Liver (tissue), 9 donors: ENCODE measurements around the gene RBM18. TPM values are rescaled to one million over a fixed set of nuclear protein-coding genes. Genes with fewer than 3 reads are reported as not detected.

Experiments used
- DNase-seq: peaks from one replicate; pipeline ENCODE4 v3.0.0-alpha.2; 2017; ENCODE audit warnings: low spot score
- H3K27ac ChIP-seq, 2 donors: one replicate each; pipeline ENCODE4 v1.7.0; 2013; ENCODE audit warnings: inconsistent platforms in 2 of 2, low read length in 2 of 2, control low read depth in 1 of 2, low read depth in 1 of 2, mild to moderate bottlenecking in 1 of 2
- H3K27me3 ChIP-seq, 4 donors: one replicate each; pipeline versions ENCODE4 v1.6.1 to v1.7.0; 2013; ENCODE audit warnings: low read length in 3 of 4, inconsistent platforms in 1 of 4, mild to moderate bottlenecking in 1 of 4, moderate library complexity in 1 of 4; ENCODE audit not compliant: control insufficient read depth in 4 of 4, insufficient read depth in 4 of 4
- H3K36me3 ChIP-seq, 4 donors: one replicate each; pipeline versions ENCODE4 v1.6.1 to v1.7.0; 2013; ENCODE audit warnings: low read length in 3 of 4, mild to moderate bottlenecking in 3 of 4, low read depth in 1 of 4, moderate library complexity in 1 of 4; ENCODE audit not compliant: control insufficient read depth in 4 of 4, insufficient read depth in 3 of 4
- H3K4me1 ChIP-seq, 4 donors: one replicate each; pipeline versions ENCODE4 v1.6.1 to v1.7.0; 2013; ENCODE audit warnings: low read length in 3 of 4, mild to moderate bottlenecking in 3 of 4, moderate library complexity in 1 of 4; ENCODE audit not compliant: control insufficient read depth in 4 of 4, insufficient read depth in 4 of 4
- H3K4me3 ChIP-seq, 3 donors: one replicate each; pipeline versions ENCODE4 v1.6.1 to v1.7.0; 2013; ENCODE audit warnings: low read length in 3 of 3, control low read depth in 1 of 3, low read depth in 1 of 3, mild to moderate bottlenecking in 1 of 3
- H3K9ac ChIP-seq, 2 donors: one replicate each; pipeline ENCODE4 v1.7.0; 2013; ENCODE audit warnings: low read length in 2 of 2, mild to moderate bottlenecking in 2 of 2, moderate library complexity in 2 of 2, control low read depth in 1 of 2, low read depth in 1 of 2
- H3K9me3 ChIP-seq, 4 donors: one replicate each; pipeline versions ENCODE4 v1.6.1 to v1.7.0; 2013; ENCODE audit warnings: low read length in 3 of 4; ENCODE audit not compliant: control insufficient read depth in 4 of 4
- ATF3 ChIP-seq: IDR thresholded peaks from 2 replicates; pipeline ENCODE4 v1.6.1; 2016; ENCODE audit warnings: antibody characterized with exemption
- CTCF ChIP-seq: fragments of 150-350 bp; IDR thresholded peaks from 2 replicates; pipeline ENCODE4 v1.5.1; 2017; ENCODE audit warnings: improper control_type of control experiment, low read depth, low read length; ENCODE audit not compliant: missing input control
- FOXA1 ChIP-seq: IDR thresholded peaks from 2 replicates; pipeline ENCODE4 v1.6.1; 2016; ENCODE audit warnings: antibody characterized with exemption
- FOXA2 ChIP-seq: IDR thresholded peaks from 2 replicates; pipeline ENCODE4 v1.6.1; 2016; ENCODE audit warnings: antibody characterized with exemption
- GABPA ChIP-seq, 2 donors: IDR thresholded peaks in 1 of 2; conservative IDR thresholded peaks in 1 of 2; 2 replicates each; pipeline ENCODE4 v1.6.1; 2016; ENCODE audit warnings: antibody characterized with exemption in 2 of 2, mild to moderate bottlenecking in 1 of 2, moderate library complexity in 1 of 2
- HNF4A ChIP-seq, 2 donors: conservative IDR thresholded peaks; 2 replicates each; pipeline ENCODE4 v1.6.1; 2016; ENCODE audit warnings: antibody characterized with exemption in 2 of 2, mild to moderate bottlenecking in 2 of 2
- HNF4G ChIP-seq: IDR thresholded peaks from 2 replicates; pipeline ENCODE4 v1.6.1; 2016; ENCODE audit warnings: antibody characterized with exemption
- MAX ChIP-seq: IDR thresholded peaks from 2 replicates; pipeline ENCODE4 v1.6.1; 2016; ENCODE audit warnings: antibody characterized with exemption
- RAD21 ChIP-seq, 2 donors: IDR thresholded peaks; 2 replicates each; pipeline ENCODE4 v1.6.1; 2016; ENCODE audit warnings: antibody characterized with exemption in 2 of 2, mild to moderate bottlenecking in 2 of 2
- REST ChIP-seq: IDR thresholded peaks from 2 replicates; pipeline ENCODE4 v1.6.1; 2016; ENCODE audit warnings: antibody characterized with exemption, mild to moderate bottlenecking
- RXRA ChIP-seq, 2 donors: IDR thresholded peaks; 2 replicates each; pipeline ENCODE4 v1.6.1; 2017 to 2018; ENCODE audit warnings: antibody characterized with exemption in 2 of 2, mild to moderate bottlenecking in 1 of 2
- SP1 ChIP-seq: IDR thresholded peaks from 2 replicates; pipeline ENCODE4 v1.6.1; 2018; ENCODE audit warnings: antibody characterized with exemption, mild to moderate bottlenecking
- TAF1 ChIP-seq: conservative IDR thresholded peaks from 2 replicates; pipeline ENCODE4 v1.6.1; 2016; ENCODE audit warnings: antibody characterized with exemption, mild to moderate bottlenecking
- YY1 ChIP-seq: IDR thresholded peaks from 2 replicates; pipeline ENCODE4 v1.6.1; 2016; ENCODE audit warnings: antibody characterized with exemption, mild to moderate bottlenecking
- ZBTB33 ChIP-seq: IDR thresholded peaks from 2 replicates; pipeline ENCODE4 v1.6.1; 2016; ENCODE audit warnings: antibody characterized with exemption
- WGBS: extraction: QIAGEN DNeasy Blood & Tissue Kit; methylation state at CpG from one replicate; pipeline ENCODE4 v1.1.7; 2013; 5-methylcytosine and 5-hydroxymethylcytosine counted together
- polyA plus RNA-seq, 2 donors: library from polyadenylated mRNA; stranded (reverse) in 1 of 2; unstranded in 1 of 2; fragments of 200-250 nt in 1 of 2; fragments of >200 nt in 1 of 2; fragmentation: Nextera tagmentation in 1 of 2; extraction: Ambion mirVana in 1 of 2; gene quantifications; one replicate each; pipeline versions ENCODE4 v1.2.1 to v1.2.3, GENCODE V29; 2013 to 2015
- total RNA-seq, 2 donors: library from RNA; depleted of rRNA; stranded (reverse); fragments of >200 nt; gene quantifications; one replicate each; pipeline ENCODE4 v1.2.3, GENCODE V29; 2014
- donor health status: healthy.
- donor health status: healthy.
- donor health status: healthy.
- donor health status: healthy.
- donor health status: healthy.

The RBM18 gene
- total and polyA plus RNA-seq, 4 donors, result 3.4 to 7.7 (median 5.5) TPM

GRCh38 chr9:122209451-122209850 lies 55.2 kb downstream of the RBM18 start:
- WGBS, result 91% methylated on average over 12 of the region's 12 CpGs
- H3K4me1 ChIP-seq, result peaks cover 0 to 9% (median 6%) of the 10 kb centered on the region in 4 donors
- H3K27ac ChIP-seq, result no peak overlapping the region
- no peaks in the 10 kb centered on the region for H3K36me3 ChIP-seq
- no peaks in the 10 kb centered on the region for H3K9me3 ChIP-seq
- peaks cover 0 to 11% (median 5%) of the 10 kb centered on the region in 4 donors for H3K27me3 ChIP-seq
- no peak for DNase-seq
- TF ChIP-seq HNF4G (no peak), CTCF (no peak), ZBTB33 (no peak), GABPA (IDR thresholded peaks at IDR 0.05 in 1 of 2, conservative IDR thresholded peaks at IDR 0.05 in 1 of 2) (no peak), RXRA (IDR thresholded peaks at IDR 0.05) (no peak), YY1 (no peak), FOXA2 (no peak), TAF1 (no peak)
- H3K9ac ChIP-seq, result no peak overlapping the region
- H3K4me3 ChIP-seq, result no peak overlapping the region

GRCh38 chr9:122207096-122207495 lies 57.5 kb downstream of the RBM18 start:
- Histone ChIP-seq H3K27ac (no peak overlapping the region), H3K4me1 (no peaks in the 10 kb centered on the region), H3K4me3 (no peak overlapping the region), H3K9me3 (no peaks in the 10 kb centered on the region), H3K27me3 (peaks cover 0 to 6% (median 3%) of the 10 kb centered on the region in 4 donors), H3K9ac (no peak overlapping the region), H3K36me3 (no peaks in the 10 kb centered on the region)
- no peak for TF ChIP-seq RAD21 (IDR thresholded peaks at IDR 0.05)
- no peak for TF ChIP-seq FOXA1
- TF ChIP-seq HNF4A (conservative IDR thresholded peaks at IDR 0.05), result no peak
- WGBS, result 70% methylated on average over 9 of the region's 9 CpGs
- DNase-seq, result no peak

- H3K4me1 ChIP-seq, result no peaks in the 10 kb centered on the region
- no peak overlapping the region for H3K9ac ChIP-seq
- DNase-seq, result no peak
- 91% methylated on average over 9 of the region's 9 CpGs for WGBS
- H3K27ac ChIP-seq, result no peak overlapping the region
- no peak for TF ChIP-seq RAD21 (IDR thresholded peaks at IDR 0.05)
- no peak for TF ChIP-seq CTCF
- no peak for TF ChIP-seq TAF1
- TF ChIP-seq SP1, result no peak
- no peak for TF ChIP-seq MAX
- no peak for TF ChIP-seq REST
- TF ChIP-seq RXRA (IDR thresholded peaks at IDR 0.05), result no peak
- no peak for TF ChIP-seq FOXA1
- no peak for TF ChIP-seq GABPA (IDR thresholded peaks at IDR 0.05 in 1 of 2, conservative IDR thresholded peaks at IDR 0.05 in 1 of 2)
- TF ChIP-seq HNF4G, result no peak
- TF ChIP-seq FOXA2, result no peak
- no peak for TF ChIP-seq ATF3
- H3K36me3 ChIP-seq, result no peaks in the 10 kb centered on the region
- no peaks in the 10 kb centered on the region for H3K9me3 ChIP-seq
- no peak overlapping the region for H3K4me3 ChIP-seq
- peaks cover 0 to 6% (median 0%) of the 10 kb centered on the region in 4 donors for H3K27me3 ChIP-seq
These were observed 58.3 kb downstream of the RBM18 start for GRCh38 chr9:122206118-122207046.
